ENCODE measurements around the gene NKX6-1. TPM values are rescaled to one million over a fixed set of nuclear protein-coding genes. Genes with fewer than 3 reads are reported as not detected.

The NKX6-1 gene
- total and polyA plus RNA-seq, 2 donors (not counting 3 experiments of a cell fraction or from before 2014, with no cell fraction given): not detected

- Histone ChIP-seq H3K9me3 (replicated peaks; ENCODE audit: control insufficient read depth, insufficient read depth, low read length) (no peaks in the 10 kb centered on the region), H3K4me2 (ENCODE audit: insufficient read depth, low read length) (no peak overlapping the region), H3K36me3 (ENCODE audit: control insufficient read depth in 2 of 2, extremely low read depth in 1 of 2, insufficient read depth in 2 of 2, low read length in 2 of 2) (no peaks in the 10 kb centered on the region), H3K9ac (replicated peaks; ENCODE audit: extremely low read depth, insufficient read depth, low read length) (no peak overlapping the region), H3K27ac (ENCODE audit: insufficient read depth, low read depth, low read length) (no peak overlapping the region), H3K4me3 (replicated peaks in 1 of 3; ENCODE audit: insufficient read depth in 1 of 3, low read depth in 1 of 3, low read length in 3 of 3) (no peak overlapping the region), H4K20me1 (replicated peaks; ENCODE audit: control insufficient read depth, extremely low read depth, insufficient read depth, low read length) (no peaks in the 10 kb centered on the region), H2AFZ (ENCODE audit: low read depth, low read length) (no peak overlapping the region), H3K79me2 (ENCODE audit: control insufficient read depth, insufficient read depth, low read length) (no peaks in the 10 kb centered on the region), H3K9me1 (replicated peaks; ENCODE audit: control insufficient read depth, extremely low read depth, insufficient read depth, low read length) (no peaks in the 10 kb centered on the region), H3K27me3 (ENCODE audit: control insufficient read depth in 2 of 2, insufficient read depth in 2 of 2, low read length in 2 of 2) (peaks cover 79 to 100% of the 10 kb centered on the region in 2 experiments), H3K4me1 (ENCODE audit: control insufficient read depth, extremely low read depth, insufficient read depth, low read length) (peaks cover 11% of the 10 kb centered on the region)
- POLR2A ChIA-PET: interaction anchor here (0.7 kb wide), 1 partner anchor 15 kb away, joined by 3 read pairs; no protein-coding TSS in a partner anchor
- no TSS peak for BruUV-seq (replicated peaks)
- dilution Hi-C loops (cut with MboI; ENCODE audit: extremely low pct_ligation_motif_present, low sequenced_read_pairs): no loop called here
- CTCF ChIA-PET: interaction anchor here (1.2 to 1.8 kb wide), 3 partner anchors 9 to 35 kb away, joined by 3 to 6 read pairs (median 6); no protein-coding TSS in a partner anchor
- DNase-seq (ENCODE audit: low read depth, low spot score) (no peak), FAIRE-seq (no peak)
- TF ChIP-seq EZH2 (IDR thresholded peaks at IDR 0.05; ENCODE audit: borderline replicate concordance, low read depth, low read length, severe bottlenecking) (no peak), MYC (IDR thresholded peaks at IDR 0.05; ENCODE audit: low read depth, low read length) (no peak), POLR2A (IDR thresholded peaks at IDR 0.05; ENCODE audit: low read depth, low read length) (no peak), JUN (IDR thresholded peaks at IDR 0.05; ENCODE audit: borderline replicate concordance, insufficient read depth, insufficient read length, low read depth) (no peak), GATA2 (IDR thresholded peaks at IDR 0.05; ENCODE audit: insufficient read depth, insufficient read length, low read depth, low read length) (no peak), POLR2AphosphoS5 (IDR thresholded peaks at IDR 0.05; ENCODE audit: insufficient read depth, low read depth, low read length) (no peak), MAX (IDR thresholded peaks at IDR 0.05; ENCODE audit: insufficient read depth, insufficient read length) (no peak), FOS (IDR thresholded peaks at IDR 0.05; ENCODE audit: borderline replicate concordance, insufficient read depth, low read length) (no peak)
- TF ChIP-seq, protein P1, sequence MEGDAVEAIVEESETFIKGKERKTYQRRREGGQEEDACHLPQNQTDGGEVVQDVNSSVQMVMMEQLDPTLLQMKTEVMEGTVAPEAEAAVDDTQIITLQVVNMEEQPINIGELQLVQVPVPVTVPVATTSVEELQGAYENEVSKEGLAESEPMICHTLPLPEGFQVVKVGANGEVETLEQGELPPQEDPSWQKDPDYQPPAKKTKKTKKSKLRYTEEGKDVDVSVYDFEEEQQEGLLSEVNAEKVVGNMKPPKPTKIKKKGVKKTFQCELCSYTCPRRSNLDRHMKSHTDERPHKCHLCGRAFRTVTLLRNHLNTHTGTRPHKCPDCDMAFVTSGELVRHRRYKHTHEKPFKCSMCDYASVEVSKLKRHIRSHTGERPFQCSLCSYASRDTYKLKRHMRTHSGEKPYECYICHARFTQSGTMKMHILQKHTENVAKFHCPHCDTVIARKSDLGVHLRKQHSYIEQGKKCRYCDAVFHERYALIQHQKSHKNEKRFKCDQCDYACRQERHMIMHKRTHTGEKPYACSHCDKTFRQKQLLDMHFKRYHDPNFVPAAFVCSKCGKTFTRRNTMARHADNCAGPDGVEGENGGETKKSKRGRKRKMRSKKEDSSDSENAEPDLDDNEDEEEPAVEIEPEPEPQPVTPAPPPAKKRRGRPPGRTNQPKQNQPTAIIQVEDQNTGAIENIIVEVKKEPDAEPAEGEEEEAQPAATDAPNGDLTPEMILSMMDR (IDR thresholded peaks at IDR 0.05; ENCODE audit: extremely low read depth in 1 of 2, insufficient read depth in 1 of 2, low read depth in 1 of 2, low read length in 2 of 2): no peak
- intact Hi-C loops (cut with micrococcal nuclease): no loop called here
These were observed 4.6 kb downstream of the NKX6-1 start for GRCh38 chr4:84494531-84494930.

Data from endothelial cell of umbilical vein (primary cell).